Measurements from ENCODE around the gene PYGM.

PYGM gene

DNA sequence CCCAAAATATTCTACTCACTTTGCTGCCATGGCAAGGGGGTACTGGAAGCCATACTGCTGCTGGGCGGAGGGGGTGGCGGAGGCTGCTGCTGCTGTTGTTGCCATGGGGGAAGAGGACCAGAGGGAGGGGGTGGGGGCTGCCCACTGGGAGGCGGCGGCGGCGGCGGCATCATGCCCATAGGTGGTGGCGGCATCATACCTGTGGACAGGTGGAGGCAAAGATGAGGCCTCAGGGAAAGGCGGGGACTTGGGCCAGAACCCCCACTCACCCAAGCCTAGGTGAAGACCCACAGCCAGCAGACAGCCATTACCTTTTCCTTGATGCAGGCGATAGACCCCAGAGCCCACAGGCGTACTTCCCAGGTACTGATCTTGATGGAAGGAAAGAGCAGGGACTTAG, 7.1 kb upstream of the PYGM start:
- DNase-seq = no peak

DNA sequence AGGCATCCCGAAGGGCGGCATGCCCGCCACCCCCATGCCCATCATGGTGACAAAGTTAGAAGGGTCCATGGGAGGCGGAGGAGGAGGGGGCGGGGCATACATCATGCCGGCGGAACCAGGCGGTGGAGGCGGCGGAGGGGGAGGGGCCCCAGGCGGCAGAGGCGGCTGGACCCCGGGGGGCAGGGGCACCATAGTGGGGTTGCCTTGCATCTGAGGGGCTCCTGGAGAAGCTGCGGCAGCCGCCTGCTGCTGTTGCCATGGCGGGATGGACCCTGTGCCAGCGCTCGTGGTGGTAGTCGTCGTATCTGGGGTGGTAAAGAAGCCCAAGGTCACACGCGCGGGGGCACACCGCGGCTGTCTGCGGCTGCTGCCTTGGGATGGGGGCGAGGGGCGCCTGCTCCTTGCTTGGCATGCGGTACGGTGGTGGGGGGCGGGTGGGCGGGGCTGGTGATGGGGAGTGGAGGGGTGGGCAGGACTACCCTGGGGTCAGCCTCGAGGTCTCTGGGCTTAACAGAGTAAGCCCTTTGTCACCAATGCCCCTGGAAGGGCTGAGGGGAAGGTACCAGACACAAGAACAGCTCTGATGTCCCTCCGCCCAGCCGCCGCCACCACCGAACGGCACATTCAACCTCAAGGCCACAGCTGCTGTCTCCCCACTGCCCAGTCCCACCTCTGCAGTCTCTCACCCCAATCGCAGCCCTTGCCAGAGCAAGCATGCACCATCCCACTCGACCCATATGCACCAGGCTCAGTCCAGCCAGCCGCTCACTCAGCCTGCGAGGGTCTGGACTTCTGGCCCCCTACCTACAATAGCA, 6.3 kb upstream of the PYGM start:
- no peak for DNase-seq

DNA sequence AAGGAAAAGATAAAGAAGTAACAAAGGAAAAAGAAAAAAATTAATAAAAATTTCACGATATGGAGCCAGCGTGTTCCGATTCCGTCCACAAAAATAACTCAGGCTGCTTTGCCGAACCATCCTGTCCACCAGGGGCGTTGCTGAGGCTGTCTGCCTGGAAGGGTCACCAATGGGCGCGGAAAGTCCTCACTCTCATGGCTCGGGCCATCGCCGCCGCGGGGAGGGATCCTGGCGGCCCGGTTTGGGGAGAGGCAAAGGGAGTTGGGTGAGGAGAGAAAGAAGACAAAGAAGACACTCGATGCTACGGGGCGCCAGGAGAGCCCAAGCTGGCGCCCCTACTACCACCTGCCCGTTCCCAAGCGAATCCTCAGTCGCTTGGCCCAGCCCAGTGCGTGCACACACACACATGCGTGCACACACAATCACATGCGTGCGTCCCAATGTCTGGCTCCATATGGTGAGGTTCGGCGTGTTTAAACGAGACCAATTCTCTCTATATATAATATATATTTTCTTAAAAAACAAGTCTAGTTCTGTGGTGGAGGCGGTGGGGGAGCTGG, 5.6 kb upstream of the PYGM start:
- peak; percentile 32 for DNase-seq

GRCh38 chr11:64764753-64765152, 5.0 kb upstream of the PYGM start:
- DNase-seq = no peak

GRCh38 chr11:64764040-64764611, 4.4 kb upstream of the PYGM start:
- peak; percentile 80 for DNase-seq

- DNase-seq = no peak
Observed at GRCh38 chr11:64763526-64764039, 3.8 kb upstream of the PYGM start.

DNA sequence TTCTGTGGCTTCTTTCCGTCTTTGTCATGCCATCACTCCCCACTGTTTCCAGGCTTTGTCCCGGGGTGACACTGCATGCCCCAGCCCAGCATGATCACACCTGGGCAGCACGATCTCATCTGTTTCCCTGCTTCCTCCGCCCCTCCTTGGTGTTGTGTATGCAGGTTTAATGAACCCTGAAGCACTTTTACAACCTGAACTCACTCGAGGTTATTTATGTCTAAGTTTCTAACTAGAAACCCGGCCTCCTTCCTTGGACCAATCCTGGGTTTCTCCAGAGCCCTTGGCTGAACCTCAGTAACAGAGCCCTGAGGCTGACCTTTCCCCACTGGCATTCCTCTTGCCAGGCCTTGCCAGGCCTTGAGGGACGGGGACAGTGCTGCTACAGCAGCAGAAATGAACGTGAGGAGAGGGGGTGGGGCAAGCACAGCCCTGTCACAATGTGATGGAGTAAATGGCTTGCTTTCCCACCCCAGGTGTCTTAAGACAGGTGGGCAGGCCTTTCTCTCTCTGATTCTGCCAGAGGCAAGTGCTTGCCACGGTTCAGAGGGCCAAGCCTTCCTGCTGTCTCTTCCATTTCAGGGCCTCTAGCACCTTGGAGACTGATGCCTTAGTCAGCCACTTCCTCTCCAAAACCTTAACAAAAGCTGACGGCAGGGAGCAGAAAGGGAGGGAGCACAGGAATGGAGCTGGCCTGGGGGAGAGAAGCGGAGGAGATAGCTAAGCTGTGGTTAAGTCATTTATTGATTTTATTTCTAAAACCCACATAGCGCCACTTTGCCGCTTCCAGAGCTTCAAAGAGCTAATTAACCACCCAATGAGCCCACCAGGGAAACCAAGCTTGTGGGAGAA, 3.1 kb upstream of the PYGM start:
- DNase-seq = peak; percentile 50

GRCh38 chr11:64762277-64762673, 2.5 kb upstream of the PYGM start:
- DNase-seq = peak; percentile 39

DNA sequence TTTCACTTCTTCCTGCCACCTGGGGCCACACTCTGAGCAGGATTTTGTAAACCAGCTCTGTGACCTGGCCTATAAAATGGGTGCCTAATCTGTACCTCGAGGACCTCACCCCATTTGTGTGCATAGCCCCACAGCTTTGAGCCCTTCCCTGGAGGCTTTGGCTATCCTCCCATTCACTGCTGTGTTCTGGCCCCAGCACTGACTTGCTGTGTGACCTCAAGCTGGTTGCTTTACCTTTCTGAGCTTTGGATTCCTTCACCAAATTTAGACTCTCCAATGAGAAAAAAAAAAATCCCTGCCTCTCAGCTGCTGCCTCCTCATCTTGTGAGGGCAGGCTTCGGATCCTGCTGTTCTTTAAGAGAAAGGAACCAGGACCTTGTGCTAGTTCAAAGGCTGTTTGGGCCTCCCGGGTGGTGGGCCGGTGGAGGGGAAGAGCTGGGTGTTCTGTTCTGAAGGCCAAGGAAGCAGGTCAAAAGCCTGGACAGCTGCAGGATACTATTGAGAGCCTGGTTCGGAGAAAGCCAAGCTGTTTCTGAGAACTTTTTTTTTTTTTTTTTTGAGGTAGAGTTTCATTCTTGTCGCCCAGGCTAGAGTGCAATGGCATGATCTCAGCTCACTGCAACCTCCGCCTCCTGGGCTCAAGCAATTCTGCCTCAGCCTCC, 1.1 kb upstream of the PYGM start:
- DNase-seq = peak; percentile 39

DNA sequence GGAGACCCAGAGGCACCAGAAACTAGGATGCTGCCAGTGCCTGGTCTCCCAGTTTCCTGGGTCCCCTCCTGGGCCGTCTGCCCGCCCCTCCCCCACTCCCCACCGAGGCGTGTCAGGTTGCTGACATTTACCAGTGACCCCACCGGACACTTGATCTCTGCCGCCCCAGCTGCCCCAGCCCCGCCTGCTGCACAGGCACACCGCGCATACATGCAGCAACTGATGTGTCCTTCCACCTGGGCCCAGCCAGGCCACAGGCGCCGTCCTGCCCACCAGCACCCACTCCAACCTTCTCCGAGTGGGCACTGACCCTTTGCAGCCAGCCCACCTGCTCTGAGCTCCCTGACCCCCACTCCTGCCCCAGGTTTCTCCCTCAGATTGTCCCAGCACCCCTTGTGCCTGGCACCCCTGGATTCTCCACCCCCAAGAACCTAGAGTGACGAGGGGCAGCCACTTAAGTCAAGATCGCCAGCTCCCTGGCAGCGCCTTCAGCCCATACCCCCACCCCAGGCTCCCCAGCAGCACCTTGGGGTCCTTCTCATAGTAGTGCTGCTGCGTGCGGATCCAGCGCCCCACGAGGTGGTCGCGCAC, 548 bp downstream of the PYGM start:
- DNase-seq = peak; percentile 30

DNA sequence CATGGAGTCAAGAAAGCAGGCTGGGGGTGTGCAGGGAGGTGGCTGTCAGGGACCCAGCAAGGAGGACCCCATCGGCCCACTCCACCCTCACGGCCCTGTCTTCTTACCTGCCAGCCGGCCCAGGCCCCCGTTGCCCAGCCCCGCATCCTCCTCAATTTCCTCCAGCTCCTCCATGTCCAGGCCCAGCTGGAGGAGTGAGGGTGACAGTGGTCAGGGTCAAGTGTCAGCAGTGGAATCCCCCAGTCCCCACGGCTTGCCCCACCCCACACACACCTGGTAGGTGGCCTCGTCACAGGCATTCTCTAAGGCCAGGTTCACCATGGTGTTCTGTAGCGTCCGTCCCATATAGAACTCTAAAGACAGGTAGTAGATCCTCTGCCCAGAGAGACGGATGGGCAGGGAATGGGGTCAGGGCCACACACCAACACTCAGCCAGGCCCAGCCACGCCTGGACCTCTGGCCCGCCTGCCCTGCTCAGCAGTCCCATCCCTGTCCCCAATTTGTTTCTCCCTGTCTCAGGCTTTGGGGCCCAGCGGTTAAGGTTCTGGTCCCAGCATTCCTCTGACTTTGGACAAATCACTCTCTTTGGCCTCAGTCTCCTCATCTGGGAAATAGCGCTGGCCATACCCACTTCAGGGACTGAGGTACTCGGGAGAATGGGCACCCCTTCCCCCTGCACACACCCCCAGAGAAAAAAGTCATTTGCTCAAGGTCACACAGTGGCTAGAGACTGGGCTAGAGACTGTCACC, 1.3 kb downstream of the PYGM start:
- DNase-seq = no peak

GRCh38 chr11:64757549-64758329, 2.0 kb downstream of the PYGM start:
- no peak for DNase-seq

DNA sequence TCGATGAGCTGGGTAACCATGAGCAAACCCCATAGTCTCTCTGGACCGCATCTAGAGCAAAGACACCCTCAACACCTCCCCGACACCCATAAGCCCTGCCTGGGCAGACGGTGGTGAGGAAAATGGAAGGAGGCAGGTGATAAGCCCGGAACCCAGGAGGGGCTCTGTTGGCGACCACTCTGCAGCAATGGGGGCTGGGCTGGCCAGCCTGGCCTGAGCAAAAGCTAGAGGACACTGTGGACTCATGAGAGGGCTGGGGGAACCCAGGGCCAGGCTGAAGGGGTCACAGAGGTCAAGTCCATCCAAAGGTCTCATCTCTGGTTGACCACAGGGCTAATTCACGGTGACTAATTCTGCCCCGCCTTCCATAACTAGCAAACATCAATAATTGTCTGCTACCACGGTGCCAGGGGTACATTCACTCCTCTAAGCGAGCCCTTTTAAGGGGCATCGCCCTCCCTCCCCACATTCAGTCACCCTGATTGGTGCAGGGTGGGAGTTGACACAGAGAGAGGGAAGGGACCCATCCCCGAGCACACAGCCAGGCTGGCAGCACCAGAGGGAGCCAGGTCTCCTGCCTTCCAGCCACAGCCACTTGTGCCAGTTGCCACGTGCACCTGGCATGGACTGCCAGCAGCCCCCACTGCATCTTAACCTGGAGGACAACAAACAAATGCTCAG, 4.0 kb downstream of the PYGM start:
- DNase-seq = peak; percentile 1

- no peak for DNase-seq
Observed at GRCh38 chr11:64754919-64755662, 4.7 kb downstream of the PYGM start.

- no peak for DNase-seq
Observed at GRCh38 chr11:64754124-64754918, 5.5 kb downstream of the PYGM start.

DNA sequence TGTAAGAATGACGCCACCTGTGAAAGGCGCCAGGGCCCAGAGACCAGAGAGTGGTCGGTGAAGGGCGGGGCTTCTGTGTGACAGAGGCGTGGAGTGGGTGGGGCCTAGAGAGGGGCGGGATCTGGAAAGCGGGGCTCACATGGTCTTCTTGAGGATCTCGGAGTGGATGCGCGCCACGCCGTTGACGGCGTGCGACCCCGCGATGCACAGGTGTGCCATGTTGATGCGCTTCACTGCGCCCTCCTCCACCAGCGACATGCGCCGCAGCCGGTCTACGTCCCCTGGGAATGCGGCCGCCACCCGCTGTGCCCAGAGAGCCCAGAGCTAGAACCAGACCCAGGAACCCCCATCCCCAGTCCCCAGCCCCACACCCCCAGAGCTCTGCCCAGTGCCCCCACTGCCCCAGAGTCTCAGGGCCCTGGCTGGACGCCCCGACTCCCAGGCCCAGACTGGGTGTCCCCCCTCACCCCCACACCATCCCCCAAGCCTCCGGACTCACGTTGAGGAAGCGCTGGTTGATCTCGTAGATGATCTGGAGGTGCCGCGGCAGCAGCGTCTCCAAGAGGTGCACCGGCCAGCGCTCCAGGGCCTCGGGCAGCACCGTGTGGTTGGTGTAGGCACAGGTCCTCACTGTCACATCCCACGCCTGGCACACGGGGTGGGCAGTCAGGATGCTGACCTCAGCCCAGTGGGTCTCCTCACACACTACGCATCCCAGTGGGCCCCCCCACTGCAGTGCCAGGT, 6.2 kb downstream of the PYGM start:
- no peak for DNase-seq

- no peak for DNase-seq
Observed at GRCh38 chr11:64753019-64753379, 6.8 kb downstream of the PYGM start.

Data from CD4-positive, alpha-beta T cell treated with Interleukin-17A for 1 hour (primary cell).